Stimulated activated memory B cell treated with anti-CD40 and anti-IgM and Interleukin-4, amounts not matched to agents 10 μg/mL and 1 μg/mL and 100 μg/mL, for 72 hours (primary cell): Measurements from ENCODE around the gene INO80C.
A peak's percentile ranks its signal among the peaks of the same experiment; 100 is the strongest.
"Not testable (repeated sequence)": the region's sequence is repeated elsewhere in the genome, so short reads cannot be mapped to it uniquely, and the experiment has no call there.

Source experiments
- ATAC-seq: fragments of 150-1000 bp; cut with Tn5 transposase; 2 replicates; pipeline ENCODE4 v1.10.0; 2021
- H3K27ac Mint-ChIP-seq: one replicate; pipeline ENCODE4 v1.8.0; 2022; ENCODE audit warnings: mild to moderate bottlenecking, mixed read lengths
- H3K27me3 Mint-ChIP-seq: one replicate; pipeline ENCODE4 v1.8.0; 2022; ENCODE audit warnings: mixed read lengths
- H3K36me3 Mint-ChIP-seq: one replicate; pipeline ENCODE4 v1.8.0; 2022; ENCODE audit warnings: mixed read lengths
- H3K4me1 Mint-ChIP-seq: one replicate; pipeline ENCODE4 v1.8.0; 2022; ENCODE audit warnings: mixed read lengths
- H3K4me3 Mint-ChIP-seq: one replicate; pipeline ENCODE4 v1.8.0; 2022; ENCODE audit warnings: mild to moderate bottlenecking, moderate library complexity, mixed read lengths
- H3K9me3 Mint-ChIP-seq: one replicate; pipeline ENCODE4 v1.8.0; 2022; ENCODE audit warnings: mixed read lengths

The INO80C gene

GRCh38 chr18:35506024-35506712 lies 8.4 kb upstream of the INO80C start:
- Mint-ChIP-seq H3K27me3 (no peaks in the 10 kb centered on the region), H3K27ac (no peak overlapping the region), H3K9me3 (peaks cover under 1% of the 10 kb centered on the region), H3K36me3 (peaks cover 2% of the 10 kb centered on the region), H3K4me1 (peaks cover 21% of the 10 kb centered on the region), H3K4me3 (no peak overlapping the region)
- ATAC-seq: no peak

- no peak overlapping the region for H3K27ac Mint-ChIP-seq
- no peak for ATAC-seq
These were observed 7.2 kb upstream of the INO80C start for GRCh38 chr18:35504996-35505395.

GRCh38 chr18:35502052-35502451 lies 4.3 kb upstream of the INO80C start:
- Mint-ChIP-seq H3K27me3 (no peaks in the 10 kb centered on the region), H3K27ac (peak overlapping the region; percentile 36), H3K4me3 (no peak overlapping the region), H3K36me3 (no peaks in the 10 kb centered on the region), H3K4me1 (peaks cover 16% of the 10 kb centered on the region), H3K9me3 (no peaks in the 10 kb centered on the region)
- ATAC-seq: no peak

More at GRCh38 chr18:35504996-35505395, 7.2 kb upstream of the INO80C start:
- Mint-ChIP-seq H3K27me3 (no peaks in the 10 kb centered on the region), H3K4me1 (peaks cover 16% of the 10 kb centered on the region), H3K4me3 (no peak overlapping the region), H3K9me3 (no peaks in the 10 kb centered on the region), H3K36me3 (no peaks in the 10 kb centered on the region)

GRCh38 chr18:35501369-35501768 lies 3.6 kb upstream of the INO80C start:
- Mint-ChIP-seq H3K4me3 (no peak overlapping the region), H3K4me1 (peaks cover 20% of the 10 kb centered on the region), H3K9me3 (no peaks in the 10 kb centered on the region), H3K27me3 (no peaks in the 10 kb centered on the region), H3K36me3 (no peaks in the 10 kb centered on the region), H3K27ac (peak overlapping the region; percentile 36)
- ATAC-seq: no peak

- H3K27me3 Mint-ChIP-seq: no peaks in the 10 kb centered on the region
- peaks cover 28% of the 10 kb centered on the region for H3K4me1 Mint-ChIP-seq
- no peak overlapping the region for H3K4me3 Mint-ChIP-seq
- H3K9me3 Mint-ChIP-seq: no peaks in the 10 kb centered on the region
- no peak overlapping the region for H3K27ac Mint-ChIP-seq
- ATAC-seq: no peak
- H3K36me3 Mint-ChIP-seq: no peaks in the 10 kb centered on the region
These were observed 2.4 kb upstream of the INO80C start for GRCh38 chr18:35500113-35500512.

DNA sequence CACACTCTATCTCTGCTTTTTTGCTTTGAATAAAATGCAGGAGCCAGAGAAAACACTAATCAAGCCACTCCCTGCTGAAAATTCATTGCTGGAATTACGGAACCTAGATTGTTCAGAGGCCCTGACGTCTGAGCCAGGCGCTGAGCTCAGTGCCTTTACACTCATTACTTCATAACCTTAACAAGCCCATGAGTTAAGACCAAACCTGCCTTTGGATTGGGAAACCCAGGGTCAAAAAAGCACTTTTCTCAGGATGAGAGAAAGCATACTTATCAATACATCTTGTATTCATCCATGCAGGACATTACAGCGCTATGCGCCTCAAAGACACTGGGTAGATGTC lies 762 bp downstream of the INO80C start:
- Mint-ChIP-seq H3K27me3 (no peaks in the 10 kb centered on the region), H3K36me3 (peaks cover 5% of the 10 kb centered on the region), H3K27ac (peak overlapping the region; percentile 93), H3K4me1 (peaks cover 36% of the 10 kb centered on the region), H3K4me3 (peak overlapping the region; percentile 90), H3K9me3 (no peaks in the 10 kb centered on the region)
- peak; percentile 1 for ATAC-seq

- Mint-ChIP-seq H3K27me3 (no peaks in the 10 kb centered on the region), H3K4me3 (no peak overlapping the region), H3K27ac (peak overlapping the region; percentile 93), H3K36me3 (peaks cover 5% of the 10 kb centered on the region), H3K9me3 (no peaks in the 10 kb centered on the region), H3K4me1 (peaks cover 33% of the 10 kb centered on the region)
- ATAC-seq: no peak
These were observed 2.0 kb downstream of the INO80C start for GRCh38 chr18:35495536-35496314.

- Mint-ChIP-seq H3K27ac (peak overlapping the region; percentile 26), H3K27me3 (no peaks in the 10 kb centered on the region), H3K4me1 (peaks cover 44% of the 10 kb centered on the region), H3K36me3 (peaks cover 13% of the 10 kb centered on the region), H3K4me3 (no peak overlapping the region), H3K9me3 (no peaks in the 10 kb centered on the region)
- ATAC-seq: no peak
These were observed 3.2 kb downstream of the INO80C start for GRCh38 chr18:35494251-35495220.

DNA sequence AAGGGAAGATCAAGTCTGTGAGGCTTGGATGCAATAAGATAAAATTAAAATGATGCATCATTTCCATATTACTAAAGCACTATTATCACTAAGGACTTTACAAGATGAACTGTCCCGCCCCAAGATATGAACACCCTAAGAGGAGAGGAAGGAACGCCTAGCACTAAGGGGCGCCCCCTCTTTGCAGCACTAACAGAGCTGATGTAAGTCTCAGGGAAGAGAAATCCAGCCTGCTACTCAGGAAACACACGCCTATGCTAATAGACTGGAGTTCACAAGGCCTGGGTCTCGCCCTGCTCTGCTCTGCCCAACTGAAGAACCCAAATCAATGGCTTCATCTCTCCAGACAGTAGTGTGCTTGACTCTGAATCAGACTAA lies 6.1 kb downstream of the INO80C start:
- H3K36me3 Mint-ChIP-seq: peaks cover 37% of the 10 kb centered on the region
- no peak for ATAC-seq
- peaks cover 64% of the 10 kb centered on the region for H3K4me1 Mint-ChIP-seq
- H3K9me3 Mint-ChIP-seq: no peaks in the 10 kb centered on the region
- no peak overlapping the region for H3K4me3 Mint-ChIP-seq
- H3K27ac Mint-ChIP-seq: peak overlapping the region; percentile 32
- no peaks in the 10 kb centered on the region for H3K27me3 Mint-ChIP-seq

DNA sequence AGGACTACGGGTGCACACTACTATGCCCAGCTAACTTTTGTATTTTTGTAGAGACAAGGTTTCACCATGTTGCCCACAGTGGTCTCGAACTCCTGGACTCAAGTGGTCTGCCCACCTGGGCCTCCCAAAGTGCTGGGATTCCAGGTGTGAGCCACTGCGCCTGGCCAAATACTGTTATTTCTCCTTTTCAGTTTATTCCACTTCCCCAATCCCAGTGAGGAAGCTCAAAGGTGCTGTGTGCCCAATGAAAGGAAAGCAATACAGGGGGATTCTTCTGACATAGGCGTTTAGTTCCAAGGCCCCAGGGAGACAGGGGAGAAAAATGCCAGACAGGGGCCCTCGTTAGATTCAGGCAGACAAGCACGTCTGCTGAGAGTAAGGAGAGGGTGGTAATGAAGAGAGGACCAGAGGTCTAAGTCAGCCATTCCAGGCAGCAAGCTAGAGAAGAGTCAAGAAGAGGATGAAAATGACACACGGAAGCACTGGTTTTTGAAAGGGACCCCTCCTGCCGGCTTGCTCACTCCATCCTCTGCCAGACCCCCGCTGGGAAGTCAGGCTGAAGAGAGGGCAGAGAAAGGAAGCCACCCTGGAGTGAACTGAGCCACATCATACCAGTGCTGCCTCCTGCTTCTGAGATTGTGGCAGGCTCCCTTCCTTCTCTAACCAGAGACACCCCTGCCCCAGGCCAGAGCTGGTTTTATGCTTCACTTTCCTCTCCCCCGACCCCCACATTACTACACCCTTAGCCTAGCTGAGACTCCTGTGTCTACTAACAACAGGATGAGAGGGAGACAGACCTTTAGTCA lies 6.7 kb downstream of the INO80C start:
- H3K36me3 Mint-ChIP-seq: peaks cover 37% of the 10 kb centered on the region
- no peaks in the 10 kb centered on the region for H3K27me3 Mint-ChIP-seq
- no peak for ATAC-seq
- H3K4me3 Mint-ChIP-seq: no peak overlapping the region
- H3K4me1 Mint-ChIP-seq: peaks cover 59% of the 10 kb centered on the region
- H3K27ac Mint-ChIP-seq: peak overlapping the region; percentile 32
- H3K9me3 Mint-ChIP-seq: no peaks in the 10 kb centered on the region

- peaks cover 52% of the 10 kb centered on the region for H3K4me1 Mint-ChIP-seq
- ATAC-seq: no peak
These were observed 7.8 kb downstream of the INO80C start for GRCh38 chr18:35489913-35490490.

GRCh38 chr18:35489281-35489680 lies 8.5 kb downstream of the INO80C start:
- H3K27me3 Mint-ChIP-seq, H3K4me3 Mint-ChIP-seq, H3K27ac Mint-ChIP-seq, ATAC-seq, H3K9me3 Mint-ChIP-seq: not testable (repeated sequence)
- Mint-ChIP-seq H3K4me1 (peaks cover 47% of the 10 kb centered on the region), H3K36me3 (peaks cover 36% of the 10 kb centered on the region)

More at GRCh38 chr18:35489913-35490490, 7.8 kb downstream of the INO80C start:
- Mint-ChIP-seq H3K4me3 (no peak overlapping the region), H3K9me3 (no peaks in the 10 kb centered on the region), H3K36me3 (peaks cover 41% of the 10 kb centered on the region), H3K27ac (no peak overlapping the region), H3K27me3 (no peaks in the 10 kb centered on the region)

DNA sequence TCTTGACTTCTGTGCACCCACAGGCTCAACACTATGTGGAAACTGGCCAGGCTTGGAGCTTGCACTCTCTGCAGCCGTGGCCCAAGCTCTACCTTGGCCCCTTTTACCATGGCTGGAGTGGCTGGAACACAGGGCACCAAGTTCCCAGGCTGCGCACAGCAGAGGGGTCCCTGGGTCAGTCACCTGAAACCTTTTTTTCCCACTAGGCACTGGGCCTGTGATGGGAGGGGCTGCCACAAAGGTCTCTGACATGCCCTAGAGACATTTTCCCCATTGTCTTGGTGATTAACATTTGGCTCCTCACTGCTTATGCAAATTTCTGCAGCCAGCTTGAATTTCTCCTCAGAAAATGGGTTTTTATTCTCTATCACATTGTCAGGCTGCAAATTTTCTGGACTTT lies 9.4 kb downstream of the INO80C start:
- not testable (repeated sequence) for ATAC-seq, H3K4me3 Mint-ChIP-seq, H3K27ac Mint-ChIP-seq, H3K9me3 Mint-ChIP-seq, H3K27me3 Mint-ChIP-seq
- peaks cover 51% of the 10 kb centered on the region for H3K4me1 Mint-ChIP-seq
- H3K36me3 Mint-ChIP-seq: peaks cover 40% of the 10 kb centered on the region

DNA sequence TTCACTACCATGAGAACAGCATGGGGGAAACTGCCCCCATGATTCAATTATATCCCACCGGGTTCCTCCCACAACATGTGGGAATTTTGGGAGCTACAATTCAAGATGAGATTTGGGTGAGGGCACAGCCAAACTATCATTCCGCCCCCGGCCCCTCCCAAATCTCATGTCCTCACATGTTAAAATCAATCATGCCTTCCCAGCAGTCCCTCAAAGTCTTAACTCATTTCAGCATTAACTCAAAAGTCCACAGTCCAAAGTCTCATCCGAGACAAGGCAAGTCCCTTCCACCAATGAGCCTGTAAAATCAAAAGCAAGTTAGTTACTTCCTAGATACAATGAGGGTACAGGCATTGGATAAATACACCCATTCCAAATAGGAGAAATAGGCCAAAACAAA lies 10.2 kb downstream of the INO80C start:
- not testable (repeated sequence) for H3K9me3 Mint-ChIP-seq, H3K27me3 Mint-ChIP-seq, H3K27ac Mint-ChIP-seq, H3K4me3 Mint-ChIP-seq, ATAC-seq
- H3K4me1 Mint-ChIP-seq: peaks cover 58% of the 10 kb centered on the region
- H3K36me3 Mint-ChIP-seq: peaks cover 47% of the 10 kb centered on the region
